Muscle layer of duodenum (tissue), 2 donors: ENCODE results near the gene HTT.

Experiments used
- H3K27ac ChIP-seq: one replicate; pipeline ENCODE4 v1.7.0; 2013; ENCODE audit warnings: mild to moderate bottlenecking, low read length
- H3K27me3 ChIP-seq: one replicate; pipeline ENCODE4 v1.7.0; 2013; ENCODE audit warnings: low read depth, mild to moderate bottlenecking, control low read depth, low read length
- H3K36me3 ChIP-seq, 2 donors: one replicate each; pipeline ENCODE4 v1.7.0; 2013; ENCODE audit warnings: low read length in 2 of 2, control low read depth in 1 of 2, mild to moderate bottlenecking in 1 of 2; ENCODE audit not compliant: insufficient read depth in 2 of 2, control insufficient read depth in 1 of 2
- H3K4me1 ChIP-seq, 2 donors: one replicate each; pipeline ENCODE4 v1.7.0; 2013; ENCODE audit warnings: low read length in 2 of 2, mild to moderate bottlenecking in 2 of 2, control low read depth in 1 of 2, moderate library complexity in 1 of 2; ENCODE audit not compliant: insufficient read depth in 2 of 2, control insufficient read depth in 1 of 2
- H3K4me3 ChIP-seq, 2 donors: one replicate each; pipeline ENCODE4 v1.7.0; 2013; ENCODE audit warnings: low read length in 2 of 2, low read depth in 1 of 2, mild to moderate bottlenecking in 1 of 2
- H3K9me3 ChIP-seq, 2 donors: one replicate each; pipeline ENCODE4 v1.7.0; 2013; ENCODE audit warnings: low read length in 2 of 2, control low read depth in 1 of 2, mild to moderate bottlenecking in 1 of 2; ENCODE audit not compliant: control insufficient read depth in 1 of 2
- donor health status: healthy.

Gene HTT

GRCh38 chr4:3037957-3038461, 36.5 kb upstream of the HTT start:
- Histone ChIP-seq H3K27me3 (no peaks in the 10 kb centered on the region), H3K4me3 (peak overlapping the region; percentile 38 to 57), H3K36me3 (no peaks in the 10 kb centered on the region), H3K27ac (no peak overlapping the region), H3K4me1 (peaks cover 0 to 14% of the 10 kb centered on the region in 2 donors), H3K9me3 (no peaks in the 10 kb centered on the region)

- H3K36me3 ChIP-seq = no peaks in the 10 kb centered on the region
- H3K27ac ChIP-seq = no peak overlapping the region
- H3K27me3 ChIP-seq = no peaks in the 10 kb centered on the region
- H3K4me1 ChIP-seq = peaks cover 2 to 14% of the 10 kb centered on the region in 2 donors
- no peaks in the 10 kb centered on the region for H3K9me3 ChIP-seq
- H3K4me3 ChIP-seq = no peak overlapping the region
Measured at GRCh38 chr4:3039706-3040366, 34.6 kb upstream of the HTT start.

- Histone ChIP-seq H3K4me3 (peak overlapping the region; percentile 61), H3K4me1 (peaks cover 2 to 14% of the 10 kb centered on the region in 2 donors), H3K27ac (no peak overlapping the region), H3K9me3 (no peaks in the 10 kb centered on the region), H3K27me3 (no peaks in the 10 kb centered on the region), H3K36me3 (no peaks in the 10 kb centered on the region)
Measured at GRCh38 chr4:3040452-3041191, 33.9 kb upstream of the HTT start.

GRCh38 chr4:3041192-3042142, 33.0 kb upstream of the HTT start:
- H3K9me3 ChIP-seq = no peaks in the 10 kb centered on the region
- no peaks in the 10 kb centered on the region for H3K27me3 ChIP-seq
- H3K27ac ChIP-seq = peak overlapping the region; percentile 16
- H3K4me3 ChIP-seq = peak overlapping the region; percentile 61
- peaks cover 2 to 14% of the 10 kb centered on the region in 2 donors for H3K4me1 ChIP-seq
- H3K36me3 ChIP-seq = no peaks in the 10 kb centered on the region

DNA sequence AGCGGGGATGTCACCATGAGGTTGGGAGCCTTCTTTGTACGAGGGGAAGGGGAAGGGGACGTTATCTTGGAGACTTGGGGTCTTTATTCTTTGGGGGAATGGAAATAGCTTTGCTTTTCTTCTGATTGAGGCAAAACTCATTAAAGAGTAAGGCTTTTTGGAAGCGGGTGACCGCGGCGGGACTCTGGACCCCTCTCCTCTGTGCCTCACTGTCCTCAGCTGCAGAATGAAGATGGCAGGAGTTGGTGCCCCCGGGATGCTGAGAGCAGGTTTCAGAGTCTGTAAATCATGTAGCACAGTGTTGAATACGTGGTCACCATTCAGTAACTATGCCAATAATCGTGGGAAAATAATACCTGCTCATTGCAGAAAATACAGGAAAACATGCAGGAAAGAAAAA, 32.3 kb upstream of the HTT start:
- Histone ChIP-seq H3K4me1 (peaks cover 2 to 14% of the 10 kb centered on the region in 2 donors), H3K36me3 (no peaks in the 10 kb centered on the region), H3K27ac (peak overlapping the region; percentile 16), H3K4me3 (peak overlapping the region; percentile 61), H3K27me3 (no peaks in the 10 kb centered on the region), H3K9me3 (no peaks in the 10 kb centered on the region)

DNA sequence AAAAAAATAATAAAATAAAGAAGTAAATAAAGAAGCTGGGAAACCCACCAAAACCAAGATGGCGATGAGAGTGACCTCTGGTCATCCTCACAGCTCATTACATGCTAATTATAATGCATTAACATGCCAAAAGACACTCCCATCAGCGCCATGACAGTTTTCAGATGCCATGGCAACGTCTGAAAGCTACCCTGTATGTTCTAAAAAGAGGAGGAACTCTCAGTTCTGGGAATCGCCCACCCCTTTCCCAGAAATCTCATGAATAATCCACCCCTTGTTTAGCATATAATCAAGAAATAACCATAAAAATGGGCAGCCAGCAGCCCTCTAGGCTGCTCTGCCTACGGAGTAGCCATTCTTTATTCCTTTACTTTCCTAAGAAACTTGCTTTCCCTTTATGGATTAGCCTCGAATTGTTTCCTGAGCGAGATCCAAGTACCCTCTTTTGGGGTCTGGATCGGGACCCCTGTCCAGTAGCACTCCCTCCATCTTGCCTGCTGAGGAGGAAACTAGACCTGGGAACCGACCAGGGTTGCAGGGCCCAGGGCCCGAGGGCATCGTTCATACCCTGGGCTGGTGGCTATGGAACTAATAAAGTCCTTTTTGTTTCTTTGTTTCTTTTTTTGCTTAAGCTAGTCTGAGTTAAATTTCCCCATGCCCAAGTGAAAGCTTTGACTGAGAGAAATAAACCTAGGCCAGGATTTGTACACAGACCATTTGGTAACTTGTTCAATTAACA, 31.0 kb upstream of the HTT start:
- Histone ChIP-seq H3K27me3 (no peaks in the 10 kb centered on the region), H3K9me3 (no peaks in the 10 kb centered on the region), H3K4me3 (no peak overlapping the region), H3K27ac (no peak overlapping the region), H3K36me3 (no peaks in the 10 kb centered on the region), H3K4me1 (peaks cover 2 to 9% of the 10 kb centered on the region in 2 donors)

GRCh38 chr4:3044870-3045819, 29.3 kb upstream of the HTT start:
- Histone ChIP-seq H3K27ac (no peak overlapping the region), H3K27me3 (no peaks in the 10 kb centered on the region), H3K9me3 (no peaks in the 10 kb centered on the region), H3K36me3 (no peaks in the 10 kb centered on the region), H3K4me1 (peaks cover 2 to 5% of the 10 kb centered on the region in 2 donors), H3K4me3 (no peak overlapping the region)

GRCh38 chr4:3046162-3046561, 28.3 kb upstream of the HTT start:
- Histone ChIP-seq H3K27me3 (no peaks in the 10 kb centered on the region), H3K4me1 (peaks cover 2 to 5% of the 10 kb centered on the region in 2 donors), H3K9me3 (no peaks in the 10 kb centered on the region), H3K4me3 (no peak overlapping the region), H3K27ac (no peak overlapping the region), H3K36me3 (no peaks in the 10 kb centered on the region)

DNA sequence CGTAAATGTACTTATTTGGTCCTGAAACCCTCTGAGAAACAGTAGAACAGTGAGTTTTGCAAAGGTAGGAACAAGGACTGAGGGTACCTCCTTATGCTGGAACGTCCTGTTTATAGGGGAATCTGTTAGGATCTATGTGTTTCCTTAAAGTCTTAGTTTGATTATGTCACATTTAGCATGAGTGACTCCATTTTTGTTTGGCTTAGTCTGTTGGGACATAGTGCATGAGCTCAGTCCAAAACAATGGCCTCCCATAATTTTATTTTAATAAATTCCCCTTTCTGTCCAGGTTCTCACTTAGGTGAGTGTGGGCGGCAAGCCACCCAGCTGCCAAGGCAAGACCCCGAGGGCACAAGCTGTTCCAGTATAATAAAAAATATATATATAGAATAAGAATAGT, 27.9 kb upstream of the HTT start:
- no peak overlapping the region for H3K27ac ChIP-seq
- no peaks in the 10 kb centered on the region for H3K9me3 ChIP-seq
- no peak overlapping the region for H3K4me3 ChIP-seq
- H3K27me3 ChIP-seq = no peaks in the 10 kb centered on the region
- H3K4me1 ChIP-seq = peaks cover 2 to 5% of the 10 kb centered on the region in 2 donors
- H3K36me3 ChIP-seq = no peaks in the 10 kb centered on the region
